Neutrophil (primary cell): ENCODE data around the gene GALK1.

ENCODE experiments used
- H3K27ac ChIP-seq: fragments of 200-600 bp; sonication (generic); 2 replicates; pipeline ENCODE4 v1.5.1; 2016; ENCODE audit warnings: mild to moderate bottlenecking, moderate library complexity
- H3K27me3 ChIP-seq: fragments of 200-600 bp; sonication (generic); 2 replicates; pipeline ENCODE4 v1.6.0; 2016; ENCODE audit warnings: mild to moderate bottlenecking
- H3K36me3 ChIP-seq: fragments of 200-600 bp; sonication (generic); 2 replicates; pipeline ENCODE4 v1.5.1; 2017
- H3K4me1 ChIP-seq, 2 experiments: fragments of 200-600 bp in 1 of 2; sonication (generic) in 1 of 2; 1 replicate in 1 of 2; 2 replicates in 1 of 2; pipeline versions ENCODE4 v1.5.1 to v1.6.1; 2013 to 2016; ENCODE audit warnings: low read depth in 1 of 2, low read length in 1 of 2, mild to moderate bottlenecking in 1 of 2, moderate library complexity in 1 of 2; ENCODE audit not compliant: control insufficient read depth in 1 of 2, insufficient read depth in 1 of 2
- H3K4me3 ChIP-seq, 2 experiments: fragments of 200-600 bp in 1 of 2; sonication (generic) in 1 of 2; 1 replicate in 1 of 2; 2 replicates in 1 of 2; pipeline ENCODE4 v1.5.1; 2013 to 2016; ENCODE audit warnings: low read depth in 1 of 2, low read length in 1 of 2, mild to moderate bottlenecking in 1 of 2, moderate library complexity in 1 of 2
- H3K9me3 ChIP-seq: fragments of 200-600 bp; sonication (generic); 2 replicates; pipeline ENCODE4 v1.5.1; 2016
- CTCF ChIP-seq: fragments of 200-600 bp; sonication (generic); IDR thresholded peaks from 2 replicates; pipeline ENCODE4 v1.5.1; 2016; ENCODE audit warnings: antibody characterized with exemption

GALK1 gene

GRCh38 chr17:75810216-75810615 lies 45.2 kb upstream of the GALK1 start:
- H3K4me1 ChIP-seq, result no peaks in the 10 kb centered on the region
- no peak overlapping the region for H3K4me3 ChIP-seq
- H3K27me3 ChIP-seq, result no peaks in the 10 kb centered on the region
- no peak for TF ChIP-seq CTCF
- no peak overlapping the region for H3K27ac ChIP-seq
- no peaks in the 10 kb centered on the region for H3K9me3 ChIP-seq
- peaks cover 52% of the 10 kb centered on the region for H3K36me3 ChIP-seq

- TF ChIP-seq CTCF, result no peak
- H3K9me3 ChIP-seq, result no peaks in the 10 kb centered on the region
- H3K4me1 ChIP-seq, result no peaks in the 10 kb centered on the region
- peaks cover 46% of the 10 kb centered on the region for H3K36me3 ChIP-seq
- no peaks in the 10 kb centered on the region for H3K27me3 ChIP-seq
- H3K4me3 ChIP-seq, result no peak overlapping the region
- H3K27ac ChIP-seq, result no peak overlapping the region
Measured at GRCh38 chr17:75809631-75810111, 44.7 kb upstream of the GALK1 start.

- Histone ChIP-seq H3K4me3 (no peak overlapping the region), H3K4me1 (no peaks in the 10 kb centered on the region), H3K27me3 (no peaks in the 10 kb centered on the region), H3K36me3 (peaks cover 43% of the 10 kb centered on the region), H3K9me3 (no peaks in the 10 kb centered on the region), H3K27ac (no peak overlapping the region)
- no peak for TF ChIP-seq CTCF
Measured at GRCh38 chr17:75808905-75809621, 44.1 kb upstream of the GALK1 start.

- no peak for TF ChIP-seq CTCF
- Histone ChIP-seq H3K9me3 (no peaks in the 10 kb centered on the region), H3K4me1 (no peaks in the 10 kb centered on the region), H3K27me3 (no peaks in the 10 kb centered on the region), H3K36me3 (peaks cover 37% of the 10 kb centered on the region), H3K27ac (no peak overlapping the region), H3K4me3 (no peak overlapping the region)
Measured at GRCh38 chr17:75808549-75808904, 43.5 kb upstream of the GALK1 start.

GRCh38 chr17:75807861-75808260 lies 42.9 kb upstream of the GALK1 start:
- Histone ChIP-seq H3K27me3 (no peaks in the 10 kb centered on the region), H3K36me3 (peaks cover 31% of the 10 kb centered on the region), H3K9me3 (no peaks in the 10 kb centered on the region), H3K4me3 (no peak overlapping the region), H3K27ac (no peak overlapping the region), H3K4me1 (no peaks in the 10 kb centered on the region)
- no peak for TF ChIP-seq CTCF
